PC-3 (cell line): ENCODE results near the gene RAB3B. TPM values are rescaled to one million over a fixed set of nuclear protein-coding genes. Genes with fewer than 3 reads are reported as not detected.

Experiments used
- ATAC-seq: fragments of 200-7000 bp; cut with Tn5 transposase; 2 replicates; pipeline ENCODE4 v1.9.1; 2020; ENCODE audit warnings: mild to moderate bottlenecking, moderate library complexity
- BruUV-seq: library from RNA; stranded (reverse); fragments of 400-500 nt; replicated peaks from 2 replicates; lab custom pipeline; 2021; lab: Mats Ljungman, UMichigan
- CTCF ChIA-PET: fragments of 300-600 bp; sonication (Branson Sonifier 250); formaldehyde crosslinking; loops from one replicate; lab custom pipeline; 2022; ENCODE audit warnings: antibody characterized with exemption; lab: Charles Lee
- POLR2A ChIA-PET: fragments of 300-600 bp; sonication (Branson Sonifier 250); formaldehyde crosslinking; loops from one replicate; lab custom pipeline; 2022; ENCODE audit warnings: antibody characterized with exemption; ENCODE audit not compliant: unreplicated experiment; lab: Charles Lee
- DNase-seq: peaks from one replicate; pipeline ENCODE4 v3.0.0-alpha.2; 2015
- H2AFZ ChIP-seq: fragments of 300-600 bp; sonication (generic); 2 replicates; pipeline ENCODE4 v1.6.0; 2016; ENCODE audit warnings: antibody characterized with exemption, low read length
- H3F3A ChIP-seq: fragments of 300-600 bp; sonication (generic); one replicate; pipeline ENCODE4 v1.6.0; 2017; ENCODE audit warnings: antibody characterized with exemption, low read length, control low read depth, mild to moderate bottlenecking; ENCODE audit not compliant: unreplicated experiment
- H3K27ac ChIP-seq: fragments of 300-600 bp; sonication (generic); 2 replicates; pipeline ENCODE4 v1.5.1; 2016; ENCODE audit warnings: mild to moderate bottlenecking, low read length
- H3K27me3 ChIP-seq: fragments of 300-600 bp; sonication (generic); 2 replicates; pipeline ENCODE4 v1.6.1; 2016; ENCODE audit warnings: low read length, mixed read lengths
- H3K36me3 ChIP-seq: fragments of 300-600 bp; sonication (generic); 2 replicates; pipeline ENCODE4 v1.6.1; 2016; ENCODE audit warnings: low read depth, mixed run types, low read length, mixed read lengths
- H3K4me1 ChIP-seq: fragments of 300-600 bp; sonication (generic); 2 replicates; pipeline ENCODE4 v1.5.1; 2016; ENCODE audit warnings: low read length; ENCODE audit not compliant: insufficient read depth
- H3K4me2 ChIP-seq: fragments of 300-600 bp; sonication (generic); 2 replicates; pipeline ENCODE4 v1.6.0; 2016; ENCODE audit warnings: low read length
- H3K4me3 ChIP-seq: fragments of 300-600 bp; sonication (generic); 2 replicates; pipeline ENCODE4 v1.5.1; 2016; ENCODE audit warnings: mild to moderate bottlenecking, low read length, mixed read lengths
- H3K79me2 ChIP-seq: fragments of 300-600 bp; sonication (generic); 2 replicates; pipeline ENCODE4 v1.6.1; 2017; ENCODE audit warnings: low read length, mixed read lengths
- H3K9ac ChIP-seq: fragments of 300-600 bp; sonication (generic); 2 replicates; pipeline ENCODE4 v1.6.0; 2016; ENCODE audit warnings: mild to moderate bottlenecking, low read length
- H3K9me2 ChIP-seq: fragments of 300-600 bp; sonication (generic); replicated peaks from 2 replicates; pipeline ENCODE4 v1.6.1; 2016; ENCODE audit warnings: mixed run types, low read length, mixed read lengths
- H3K9me3 ChIP-seq: fragments of 300-600 bp; sonication (generic); 2 replicates; pipeline ENCODE4 v1.6.1; 2016; ENCODE audit warnings: low read length, mixed read lengths
- H4K20me1 ChIP-seq: fragments of 300-600 bp; sonication (generic); 2 replicates; pipeline ENCODE4 v1.6.1; 2016; ENCODE audit warnings: low read length, mixed read lengths
- EZH2 ChIP-seq: fragments of 300-600 bp; sonication (generic); IDR thresholded peaks from one replicate; pipeline ENCODE4 v1.6.1; 2017; ENCODE audit warnings: antibody characterized with exemption, mild to moderate bottlenecking, low read length; ENCODE audit not compliant: unreplicated experiment
- EZH2phosphoT487 ChIP-seq: fragments of 300-600 bp; sonication (generic); IDR thresholded peaks from 2 replicates; pipeline ENCODE4 v1.6.1; 2018; ENCODE audit warnings: mild to moderate bottlenecking, antibody characterized with exemption, low read length, borderline replicate concordance
- intact Hi-C: fragments of 100-400 bp; cut with micrococcal nuclease; formaldehyde crosslinking; loops from 2 replicates; pipeline ENCODE4 v1.9.0; 2023
- total RNA-seq: library from RNA; depleted of rRNA; stranded (reverse); fragments of >200 nt; gene quantifications from 2 replicates; pipeline ENCODE4 v1.2.3, GENCODE V29; 2014
- TF ChIP-seq, protein P1 (sequence below): fragments of 300-600 bp; sonication (generic); conservative IDR thresholded peaks from 2 replicates; pipeline ENCODE4 v1.5.1; 2017; ENCODE audit warnings: antibody characterized with exemption, low read depth, mild to moderate bottlenecking, low read length

RAB3B gene
- total RNA-seq, 1 experiment from 2014 or later = 4.5 TPM

GRCh38 chr1:51948491-51948915 is 42.0 kb downstream of the RAB3B start:
- H3K36me3 ChIP-seq = no peaks in the 10 kb centered on the region
- no peaks in the 10 kb centered on the region for H3K4me1 ChIP-seq
- H3K9me2 ChIP-seq = no peaks in the 10 kb centered on the region
- H3K79me2 ChIP-seq = no peaks in the 10 kb centered on the region
- no peaks in the 10 kb centered on the region for H3K9me3 ChIP-seq
- no peaks in the 10 kb centered on the region for H3F3A ChIP-seq
- ATAC-seq = no peak
- TF ChIP-seq EZH2phosphoT487 (no peak), EZH2 (no peak)
- TF ChIP-seq, protein P1, sequence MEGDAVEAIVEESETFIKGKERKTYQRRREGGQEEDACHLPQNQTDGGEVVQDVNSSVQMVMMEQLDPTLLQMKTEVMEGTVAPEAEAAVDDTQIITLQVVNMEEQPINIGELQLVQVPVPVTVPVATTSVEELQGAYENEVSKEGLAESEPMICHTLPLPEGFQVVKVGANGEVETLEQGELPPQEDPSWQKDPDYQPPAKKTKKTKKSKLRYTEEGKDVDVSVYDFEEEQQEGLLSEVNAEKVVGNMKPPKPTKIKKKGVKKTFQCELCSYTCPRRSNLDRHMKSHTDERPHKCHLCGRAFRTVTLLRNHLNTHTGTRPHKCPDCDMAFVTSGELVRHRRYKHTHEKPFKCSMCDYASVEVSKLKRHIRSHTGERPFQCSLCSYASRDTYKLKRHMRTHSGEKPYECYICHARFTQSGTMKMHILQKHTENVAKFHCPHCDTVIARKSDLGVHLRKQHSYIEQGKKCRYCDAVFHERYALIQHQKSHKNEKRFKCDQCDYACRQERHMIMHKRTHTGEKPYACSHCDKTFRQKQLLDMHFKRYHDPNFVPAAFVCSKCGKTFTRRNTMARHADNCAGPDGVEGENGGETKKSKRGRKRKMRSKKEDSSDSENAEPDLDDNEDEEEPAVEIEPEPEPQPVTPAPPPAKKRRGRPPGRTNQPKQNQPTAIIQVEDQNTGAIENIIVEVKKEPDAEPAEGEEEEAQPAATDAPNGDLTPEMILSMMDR = no peak
- no peak overlapping the region for H3K4me3 ChIP-seq
- no peak for DNase-seq
- no peaks in the 10 kb centered on the region for H4K20me1 ChIP-seq
- no peaks in the 10 kb centered on the region for H3K27me3 ChIP-seq
- CTCF ChIA-PET = no interaction called here
- POLR2A ChIA-PET = no interaction called here
- no peak overlapping the region for H2AFZ ChIP-seq
- intact Hi-C loops = no loop called here
- no peak overlapping the region for H3K27ac ChIP-seq
- H3K4me2 ChIP-seq = no peak overlapping the region
- no peak overlapping the region for H3K9ac ChIP-seq
- BruUV-seq = no TSS peak

GRCh38 chr1:51946300-51946699 is 44.2 kb downstream of the RAB3B start:
- ATAC-seq = no peak
- no peak overlapping the region for H3K4me3 ChIP-seq
- no peak overlapping the region for H3K27ac ChIP-seq
- no peaks in the 10 kb centered on the region for H4K20me1 ChIP-seq
- no peak for DNase-seq
- no peak overlapping the region for H3K4me2 ChIP-seq
- intact Hi-C loops = no loop called here
- H3K9me2 ChIP-seq = no peaks in the 10 kb centered on the region
- no peaks in the 10 kb centered on the region for H3F3A ChIP-seq
- no peaks in the 10 kb centered on the region for H3K4me1 ChIP-seq
- no peaks in the 10 kb centered on the region for H3K79me2 ChIP-seq
- no peaks in the 10 kb centered on the region for H3K9me3 ChIP-seq
- H3K27me3 ChIP-seq = no peaks in the 10 kb centered on the region
- H3K36me3 ChIP-seq = no peaks in the 10 kb centered on the region
- TF ChIP-seq EZH2phosphoT487 = no peak
- TF ChIP-seq EZH2 = no peak
- TF ChIP-seq, protein P1 = no peak
- BruUV-seq = no TSS peak
- H3K9ac ChIP-seq = no peak overlapping the region
- no peak overlapping the region for H2AFZ ChIP-seq
- POLR2A ChIA-PET = no interaction called here
- CTCF ChIA-PET = no interaction called here

DNA sequence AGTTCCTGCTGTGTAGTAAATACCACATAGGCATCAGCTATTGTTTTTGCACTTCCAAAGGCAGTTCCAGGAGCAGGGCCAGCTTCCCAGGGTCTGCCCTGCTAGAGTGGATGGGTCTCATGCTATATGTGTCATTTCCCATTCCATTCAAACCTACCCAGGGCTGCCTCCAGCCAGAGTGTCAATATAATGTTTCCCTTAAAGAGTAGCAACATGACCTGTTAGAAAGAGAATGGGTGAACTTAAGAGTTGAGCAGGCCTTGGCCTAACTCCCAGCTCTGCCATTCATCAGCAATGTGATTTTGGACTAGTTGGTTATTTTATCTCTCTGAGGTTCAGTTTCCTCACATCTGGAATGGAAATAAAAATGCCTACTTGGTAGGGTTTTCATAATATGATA is 44.9 kb downstream of the RAB3B start:
- no peaks in the 10 kb centered on the region for H3K4me1 ChIP-seq

More for the DNA sequence above, 44.9 kb downstream of the RAB3B start:
- Histone ChIP-seq H2AFZ (no peak overlapping the region), H3K79me2 (no peaks in the 10 kb centered on the region), H3K9me2 (no peaks in the 10 kb centered on the region), H4K20me1 (no peaks in the 10 kb centered on the region), H3K4me3 (no peak overlapping the region), H3K27ac (no peak overlapping the region), H3F3A (no peaks in the 10 kb centered on the region), H3K4me2 (no peak overlapping the region), H3K27me3 (no peaks in the 10 kb centered on the region), H3K9me3 (no peaks in the 10 kb centered on the region), H3K9ac (no peak overlapping the region), H3K36me3 (no peaks in the 10 kb centered on the region)
- DNase-seq (no peak), ATAC-seq (no peak)
- ChIA-PET POLR2A (no interaction called here), CTCF (no interaction called here)
- BruUV-seq = no TSS peak
- intact Hi-C loops = no loop called here
- TF ChIP-seq, protein P1 = no peak
- TF ChIP-seq EZH2 (no peak), EZH2phosphoT487 (no peak)
